IMR-90 (cell line): ENCODE results near the gene ARHGAP15. TPM values are rescaled to one million over a fixed set of nuclear protein-coding genes. Genes with fewer than 3 reads are reported as not detected.

Experiments used
- ATAC-seq: fragments of 200-7000 bp; cut with Tn5 transposase; 2 replicates; pipeline ENCODE4 v1.9.1; 2020; ENCODE audit warnings: low read depth, mild to moderate bottlenecking, moderate library complexity
- BruUV-seq: library from RNA; stranded (reverse); fragments of 400-500 nt; replicated peaks from 2 replicates; lab custom pipeline; 2021; lab: Mats Ljungman, UMichigan
- CTCF ChIA-PET: fragments of 300-600 bp; formaldehyde crosslinking; extraction: SDS; loops from one replicate; lab custom pipeline; 2021; ENCODE audit warnings: antibody characterized with exemption; lab: Yijun Ruan, JAX
- POLR2A ChIA-PET: fragments of 300-600 bp; sonication (Branson Sonifier 250); formaldehyde crosslinking; loops from one replicate; lab custom pipeline; 2022; ENCODE audit warnings: antibody characterized with exemption; ENCODE audit not compliant: unreplicated experiment; lab: Charles Lee
- DNase-seq: peaks from one replicate; pipeline ENCODE4 v3.0.0; 2013
- H2AFZ ChIP-seq: replicated peaks from 2 replicates; pipeline ENCODE3; 2013; ENCODE audit warnings: low read length, mild to moderate bottlenecking; ENCODE audit not compliant: poor library complexity
- H2AK5ac ChIP-seq: 2 replicates; pipeline ENCODE4 v1.6.1; 2013; ENCODE audit warnings: low read depth, low read length, inconsistent platforms
- H2AK9ac ChIP-seq: replicated peaks from 2 replicates; pipeline ENCODE3; 2013; ENCODE audit warnings: mild to moderate bottlenecking, low read depth, low read length, moderate library complexity; ENCODE audit not compliant: poor library complexity
- H2BK120ac ChIP-seq: 2 replicates; pipeline ENCODE4 v1.6.1; 2013; ENCODE audit warnings: low read depth, low read length, inconsistent platforms
- H2BK15ac ChIP-seq: 3 replicates; pipeline ENCODE4 v1.6.1; 2013; ENCODE audit warnings: low read depth, low read length, inconsistent platforms
- H2BK20ac ChIP-seq: 2 replicates; pipeline ENCODE4 v1.6.1; 2013; ENCODE audit warnings: low read depth, mild to moderate bottlenecking, inconsistent platforms, low read length, moderate library complexity
- H2BK5ac ChIP-seq: 2 replicates; pipeline ENCODE4 v1.6.1; 2013; ENCODE audit warnings: mild to moderate bottlenecking, low read depth, low read length, inconsistent platforms; ENCODE audit not compliant: poor library complexity, severe bottlenecking
- H3K14ac ChIP-seq: replicated peaks from 2 replicates; pipeline ENCODE4 v1.6.1; 2013; ENCODE audit warnings: low read depth, low read length, inconsistent platforms
- H3K18ac ChIP-seq: 2 replicates; pipeline ENCODE4 v1.6.1; 2013; ENCODE audit warnings: low read depth, low read length, control low read depth
- H3K23ac ChIP-seq: 2 replicates; pipeline ENCODE4 v1.6.1; 2013; ENCODE audit warnings: low read depth, low read length, inconsistent platforms
- H3K27ac ChIP-seq: 2 replicates; pipeline ENCODE4 v1.5.1; 2013; ENCODE audit warnings: mild to moderate bottlenecking, control low read depth, low read length; ENCODE audit not compliant: insufficient read depth
- H3K27me3 ChIP-seq: 2 replicates; pipeline ENCODE4 v1.6.1; 2013; ENCODE audit warnings: low read length; ENCODE audit not compliant: control insufficient read depth, insufficient read depth
- H3K36me3 ChIP-seq: 2 replicates; pipeline ENCODE4 v1.6.1; 2013; ENCODE audit warnings: low read length, mixed read lengths; ENCODE audit not compliant: control insufficient read depth, insufficient read depth
- H3K4ac ChIP-seq: 2 replicates; pipeline ENCODE4 v1.6.1; 2013; ENCODE audit warnings: low read depth, low read length, inconsistent platforms
- H3K4me1 ChIP-seq: 2 replicates; pipeline ENCODE4 v1.6.1; 2013; ENCODE audit warnings: low read length, mixed read lengths; ENCODE audit not compliant: control insufficient read depth, insufficient read depth
- H3K4me2 ChIP-seq: 2 replicates; pipeline ENCODE4 v1.6.1; 2013; ENCODE audit warnings: low read depth, mild to moderate bottlenecking, control low read depth, low read length, moderate library complexity
- H3K4me3 ChIP-seq: 2 replicates; pipeline ENCODE4 v1.5.1; 2013; ENCODE audit warnings: low read depth, mild to moderate bottlenecking, control low read depth, low read length, moderate library complexity; ENCODE audit not compliant: insufficient read depth
- H3K56ac ChIP-seq: 2 replicates; pipeline ENCODE4 v1.6.1; 2013; ENCODE audit warnings: low read length, inconsistent platforms; ENCODE audit not compliant: insufficient read depth; ENCODE audit errors: extremely low read depth
- H3K79me1 ChIP-seq, 2 experiments: 2 replicates each; pipeline ENCODE4 v1.6.1; 2013; ENCODE audit warnings: low read length in 2 of 2, inconsistent platforms in 1 of 2, low read depth in 1 of 2
- H3K9ac ChIP-seq: 2 replicates; pipeline ENCODE4 v1.6.1; 2013; ENCODE audit warnings: low read depth, low read length, control low read depth
- H3K9me1 ChIP-seq: 2 replicates; pipeline ENCODE4 v1.6.1; 2013; ENCODE audit warnings: low read length, inconsistent platforms; ENCODE audit not compliant: insufficient read depth
- H3K9me3 ChIP-seq: 2 replicates; pipeline ENCODE4 v1.6.1; 2013; ENCODE audit warnings: low read length; ENCODE audit not compliant: control insufficient read depth, insufficient read depth
- H4K20me1 ChIP-seq: 2 replicates; pipeline ENCODE4 v1.6.1; 2013; ENCODE audit warnings: low read length, inconsistent platforms; ENCODE audit not compliant: insufficient read depth
- H4K5ac ChIP-seq: 2 replicates; pipeline ENCODE4 v1.6.1; 2013; ENCODE audit warnings: mild to moderate bottlenecking, low read depth, low read length, control low read depth
- H4K8ac ChIP-seq, 2 experiments: 2 replicates each; pipeline ENCODE4 v1.6.1; 2013; ENCODE audit warnings: low read depth in 2 of 2, low read length in 2 of 2, control low read depth in 1 of 2, inconsistent platforms in 1 of 2
- H4K91ac ChIP-seq: 2 replicates; pipeline ENCODE4 v1.6.1; 2013; ENCODE audit warnings: low read depth, low read length, inconsistent platforms; ENCODE audit not compliant: insufficient read depth
- BHLHE40 ChIP-seq: fragments of 150-350 bp; IDR thresholded peaks from 2 replicates; pipeline ENCODE4 v1.6.1; 2016; ENCODE audit warnings: mild to moderate bottlenecking, low read depth, low read length
- CEBPB ChIP-seq: IDR thresholded peaks from 2 replicates; pipeline ENCODE4 v1.6.1; 2012; ENCODE audit warnings: low read depth, low read length, improper control_type of control experiment
- CHD1 ChIP-seq: IDR thresholded peaks from 2 replicates; pipeline ENCODE4 v1.6.1; 2012; ENCODE audit warnings: low read depth, low read length, improper control_type of control experiment
- CTCF ChIP-seq: conservative IDR thresholded peaks from 2 replicates; pipeline ENCODE4 v1.5.1; 2012; ENCODE audit warnings: mild to moderate bottlenecking, low read depth, low read length, improper control_type of control experiment
- FOS ChIP-seq: fragments of 150-350 bp; IDR thresholded peaks from 2 replicates; pipeline ENCODE4 v1.6.1; 2016; ENCODE audit warnings: low read depth, low read length
- MAFK ChIP-seq: IDR thresholded peaks from 2 replicates; pipeline ENCODE4 v1.6.1; 2012; ENCODE audit warnings: low read depth, low read length, improper control_type of control experiment
- MAZ ChIP-seq: IDR thresholded peaks from 2 replicates; pipeline ENCODE4 v1.6.1; 2012; ENCODE audit warnings: low read depth, mild to moderate bottlenecking, low read length, improper control_type of control experiment, moderate library complexity, borderline replicate concordance
- MXI1 ChIP-seq: IDR thresholded peaks from 2 replicates; pipeline ENCODE4 v1.6.1; 2012; ENCODE audit warnings: low read depth, mild to moderate bottlenecking, low read length, moderate library complexity, borderline replicate concordance
- NFE2L2 ChIP-seq: fragments of 150-350 bp; IDR thresholded peaks from 2 replicates; pipeline ENCODE4 v1.6.1; 2016; ENCODE audit warnings: low read depth, mild to moderate bottlenecking, low read length
- POLR2A ChIP-seq: IDR thresholded peaks from 2 replicates; pipeline ENCODE4 v1.6.1; 2012; ENCODE audit warnings: mild to moderate bottlenecking, low read depth, low read length
- RAD21 ChIP-seq: IDR thresholded peaks from 2 replicates; pipeline ENCODE4 v1.6.1; 2012; ENCODE audit warnings: low read length, improper control_type of control experiment
- RCOR1 ChIP-seq: IDR thresholded peaks from 2 replicates; pipeline ENCODE4 v1.6.1; 2012; ENCODE audit warnings: mild to moderate bottlenecking, low read length, improper control_type of control experiment; ENCODE audit not compliant: insufficient replicate concordance
- RFX5 ChIP-seq: IDR thresholded peaks from 2 replicates; pipeline ENCODE4 v1.8.0; 2012; ENCODE audit warnings: low read depth, mild to moderate bottlenecking, low read length, moderate library complexity
- SMC3 ChIP-seq: fragments of 150-350 bp; IDR thresholded peaks from 2 replicates; pipeline ENCODE4 v1.6.1; 2016; ENCODE audit warnings: low read depth, mild to moderate bottlenecking, antibody characterized with exemption, low read length, moderate library complexity
- WGBS, 2 experiments: methylation state at CpG; one replicate each; pipeline versions ENCODE4 v1.1.5 to v1.1.7; 2013; ENCODE audit warnings: missing lambda C conversion rate in 2 of 2; ENCODE audit not compliant: insufficient read length in 1 of 2; ENCODE audit errors: extremely low coverage in 2 of 2; 5-methylcytosine and 5-hydroxymethylcytosine counted together
- dilution Hi-C: fragments of 300-500 bp; cut with HindIII; formaldehyde crosslinking; loops from one replicate; pipeline ENCODE4 v1.14.3; 2018; ENCODE audit warnings: low sequenced_read_pairs; ENCODE audit not compliant: unreplicated experiment
- in situ Hi-C: fragments of 300-500 bp; cut with MboI; formaldehyde crosslinking; loops from 3 replicates; pipeline ENCODE4 v1.14.3; 2019; ENCODE audit warnings: low sequenced_read_pairs, inconsistent platforms, mixed read lengths
- intact Hi-C: fragments of 100-400 bp; cut with micrococcal nuclease; formaldehyde crosslinking; loops from 2 replicates; pipeline ENCODE4 v1.10.0; 2022
- polyA plus RNA-seq, 3 experiments: library from polyadenylated mRNA; depleted of rRNA; stranded (reverse); fragments of >200 nt; gene quantifications; 2 replicates each; pipeline ENCODE4 v1.2.3, GENCODE V29; 2012; ENCODE audit warnings: low replicate concordance in 1 of 3
- total RNA-seq: library from RNA; depleted of rRNA; stranded (reverse); fragments of >200 nt; gene quantifications from 2 replicates; pipeline ENCODE4 v1.2.3, GENCODE V29; 2012
- TF ChIP-seq, protein P1 (sequence below): fragments of 150-350 bp; IDR thresholded peaks from 2 replicates; pipeline ENCODE4 v1.6.1; 2016; ENCODE audit warnings: low read depth, mild to moderate bottlenecking, low read length, moderate library complexity, borderline replicate concordance
- TF ChIP-seq, protein P2 (sequence below): fragments of 150-350 bp; IDR thresholded peaks from 2 replicates; pipeline ENCODE4 v1.6.1; 2017; ENCODE audit warnings: mild to moderate bottlenecking, antibody characterized with exemption, low read length, low read depth

The ARHGAP15 gene
- total and polyA plus RNA-seq, 2 of the 4 experiments (the other 2 are of a cell fraction) = not detected

DNA sequence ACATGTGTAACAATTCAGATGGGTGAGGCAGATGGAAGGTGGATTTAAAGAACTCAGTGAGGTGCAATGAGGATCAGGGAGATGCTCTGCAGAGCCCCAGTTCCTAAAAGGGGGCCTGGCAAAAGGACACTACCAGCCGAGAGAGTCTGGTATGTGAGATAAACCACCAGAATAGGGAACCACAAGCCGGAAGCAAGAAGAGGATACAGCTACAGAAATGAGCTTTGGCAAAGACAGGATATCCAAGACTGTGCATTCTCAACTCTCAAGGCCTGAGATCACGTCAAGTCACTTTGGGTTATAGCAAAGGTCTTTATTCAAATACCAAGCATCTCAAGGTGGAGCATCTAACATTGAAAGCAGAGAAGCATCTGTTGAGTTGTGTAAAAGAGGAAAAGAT lies 293.5 kb downstream of the ARHGAP15 start:
- Histone ChIP-seq H3K9me1 (peaks cover 2% of the 10 kb centered on the region; the same call in 1 of the 2 replicates), H3K23ac (no peak overlapping the region), H4K20me1 (no peaks in the 10 kb centered on the region), H3K4ac (no peak overlapping the region), H2BK120ac (no peak overlapping the region), H3K4me2 (no peak overlapping the region), H2BK5ac (no peak overlapping the region), H2AK5ac (no peak overlapping the region), H3K36me3 (no peaks in the 10 kb centered on the region), H4K5ac (no peak overlapping the region), H3K9ac (no peak overlapping the region), H3K4me3 (no peak overlapping the region), H2BK20ac (no peak overlapping the region), H4K91ac (no peak overlapping the region), H3K18ac (no peak overlapping the region), H3K27me3 (no peaks in the 10 kb centered on the region), H2AFZ (no peak overlapping the region), H2BK15ac (no peak overlapping the region), H3K4me1 (no peaks in the 10 kb centered on the region; the same call in 1 of the 2 replicates), H3K56ac (no peak overlapping the region), H3K14ac (no peak overlapping the region), H4K8ac (no peak overlapping the region), H3K9me3 (no peaks in the 10 kb centered on the region), H3K79me1 (no peaks in the 10 kb centered on the region), H3K27ac (no peak overlapping the region), H2AK9ac (no peak overlapping the region)
- in situ Hi-C loops = no loop called here
- ChIA-PET CTCF (no interaction called here), POLR2A (no interaction called here)
- ATAC-seq (no peak), DNase-seq (no peak)
- intact Hi-C loops = no loop called here
- dilution Hi-C loops = no loop called here
- BruUV-seq = no TSS peak
- WGBS, 2 experiments = no CpG with 5 or more reads among the region's 3 CpGs
- TF ChIP-seq MAFK (no peak), RAD21 (no peak), BHLHE40 (no peak), RCOR1 (no peak), FOS (no peak), SMC3 (no peak), MXI1 (no peak), RFX5 (no peak), POLR2A (no peak), MAZ (no peak), CEBPB (no peak), CHD1 (no peak), CTCF (no peak), NFE2L2 (no peak)
- TF ChIP-seq, protein P1, sequence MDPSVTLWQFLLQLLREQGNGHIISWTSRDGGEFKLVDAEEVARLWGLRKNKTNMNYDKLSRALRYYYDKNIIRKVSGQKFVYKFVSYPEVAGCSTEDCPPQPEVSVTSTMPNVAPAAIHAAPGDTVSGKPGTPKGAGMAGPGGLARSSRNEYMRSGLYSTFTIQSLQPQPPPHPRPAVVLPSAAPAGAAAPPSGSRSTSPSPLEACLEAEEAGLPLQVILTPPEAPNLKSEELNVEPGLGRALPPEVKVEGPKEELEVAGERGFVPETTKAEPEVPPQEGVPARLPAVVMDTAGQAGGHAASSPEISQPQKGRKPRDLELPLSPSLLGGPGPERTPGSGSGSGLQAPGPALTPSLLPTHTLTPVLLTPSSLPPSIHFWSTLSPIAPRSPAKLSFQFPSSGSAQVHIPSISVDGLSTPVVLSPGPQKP = no peak
- TF ChIP-seq, protein P2, sequence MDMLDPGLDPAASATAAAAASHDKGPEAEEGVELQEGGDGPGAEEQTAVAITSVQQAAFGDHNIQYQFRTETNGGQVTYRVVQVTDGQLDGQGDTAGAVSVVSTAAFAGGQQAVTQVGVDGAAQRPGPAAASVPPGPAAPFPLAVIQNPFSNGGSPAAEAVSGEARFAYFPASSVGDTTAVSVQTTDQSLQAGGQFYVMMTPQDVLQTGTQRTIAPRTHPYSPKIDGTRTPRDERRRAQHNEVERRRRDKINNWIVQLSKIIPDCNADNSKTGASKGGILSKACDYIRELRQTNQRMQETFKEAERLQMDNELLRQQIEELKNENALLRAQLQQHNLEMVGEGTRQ = no peak
